Measurements from ENCODE around the gene CRMP1. TPM values are rescaled to one million over a fixed set of nuclear protein-coding genes. Genes with fewer than 3 reads are reported as not detected.
"Not testable (repeated sequence)": the region's sequence is repeated elsewhere in the genome, so short reads cannot be mapped to it uniquely, and the experiment has no call there.

CRMP1 gene
- total RNA-seq, 3 donors from 2014 or later = 0.08 TPM; not detected in 2

DNA sequence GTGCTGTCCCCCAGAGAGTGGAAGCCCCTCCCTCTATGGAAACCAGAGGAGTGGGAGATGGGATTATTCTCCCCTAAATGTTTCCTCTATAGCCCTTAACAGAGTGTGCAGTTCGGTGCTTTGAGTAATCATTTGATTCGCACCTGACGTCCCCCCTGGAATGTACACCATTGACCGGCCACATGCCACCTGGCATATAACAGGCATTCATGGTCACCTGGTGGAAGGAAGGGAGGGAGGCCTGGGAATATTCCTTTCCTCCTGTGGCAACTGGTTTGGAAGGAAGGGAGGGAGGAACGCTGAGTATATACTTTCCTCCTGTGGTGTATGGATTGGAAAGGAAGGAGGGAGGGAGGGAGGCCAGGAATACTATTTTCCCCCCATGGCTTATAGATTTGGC, 77.2 kb downstream of the CRMP1 start:
- H3K4me1 Mint-ChIP-seq (ENCODE audit: low read depth) = no peaks in the 10 kb centered on the region
- H3K4me3 Mint-ChIP-seq = no peak overlapping the region
- DNase-seq = no peak
- no peaks in the 10 kb centered on the region for H3K36me3 Mint-ChIP-seq (ENCODE audit: insufficient read depth)
- no peak for ATAC-seq
- H3K27me3 Mint-ChIP-seq (ENCODE audit: low read depth) = no peaks in the 10 kb centered on the region
- H3K9me3 Mint-ChIP-seq = no peaks in the 10 kb centered on the region

DNA sequence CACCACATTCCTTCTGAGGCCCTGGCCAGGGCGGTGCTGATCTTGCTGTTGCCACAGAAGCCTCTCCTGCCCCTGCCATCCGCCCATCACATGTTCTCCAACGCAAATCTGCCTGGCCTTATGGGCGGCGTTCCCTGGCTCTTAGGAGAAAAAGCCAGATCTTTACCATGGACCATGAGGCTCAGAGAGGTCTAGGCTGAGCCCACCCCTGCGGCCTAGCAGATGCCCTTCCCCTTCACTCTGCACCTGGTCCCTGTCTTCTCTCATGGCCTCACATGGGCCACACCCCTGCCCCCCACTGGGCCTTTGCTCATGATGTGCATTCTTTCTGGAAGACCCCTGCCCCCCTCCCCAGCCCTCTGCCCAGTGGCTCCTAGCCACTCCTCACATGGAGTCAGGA, 78.5 kb downstream of the CRMP1 start:
- Mint-ChIP-seq H3K4me3 (no peak overlapping the region), H3K27me3 (ENCODE audit: low read depth) (no peaks in the 10 kb centered on the region), H3K9me3 (no peaks in the 10 kb centered on the region), H3K4me1 (ENCODE audit: low read depth) (no peaks in the 10 kb centered on the region), H3K36me3 (ENCODE audit: insufficient read depth) (no peaks in the 10 kb centered on the region)
- DNase-seq (no peak), ATAC-seq (no peak)

DNA sequence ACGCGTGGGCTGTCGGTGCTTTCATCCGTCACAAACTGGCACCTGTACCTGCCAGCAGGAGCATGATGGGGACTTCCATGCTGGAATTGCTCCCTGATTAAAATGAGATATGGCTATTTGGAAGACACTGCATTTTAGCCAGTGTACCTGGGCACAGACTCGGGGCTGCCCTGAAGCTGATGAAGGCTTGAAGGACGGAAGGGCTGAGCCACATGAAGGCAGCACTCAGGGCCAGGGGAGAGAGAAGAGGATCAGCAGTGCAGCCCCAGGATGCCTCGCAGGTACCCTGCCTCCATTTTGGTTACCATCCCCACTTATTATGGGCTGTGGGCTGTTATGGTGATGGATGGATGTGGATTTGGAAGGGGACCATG, 79.0 kb downstream of the CRMP1 start:
- Mint-ChIP-seq H3K9me3 (no peaks in the 10 kb centered on the region), H3K4me3 (no peak overlapping the region), H3K4me1 (ENCODE audit: low read depth) (no peaks in the 10 kb centered on the region), H3K36me3 (ENCODE audit: insufficient read depth) (no peaks in the 10 kb centered on the region), H3K27me3 (ENCODE audit: low read depth) (no peaks in the 10 kb centered on the region)
- DNase-seq (no peak), ATAC-seq (no peak)

- Mint-ChIP-seq H3K27me3 (ENCODE audit: low read depth) (no peaks in the 10 kb centered on the region), H3K4me3 (no peak overlapping the region), H3K36me3 (ENCODE audit: insufficient read depth) (no peaks in the 10 kb centered on the region), H3K4me1 (ENCODE audit: low read depth) (no peaks in the 10 kb centered on the region), H3K9me3 (no peaks in the 10 kb centered on the region)
- DNase-seq (no peak), ATAC-seq (peak in 1 of 2 donors; percentile 41)
Observed at GRCh38 chr4:5812506-5813229, 80.2 kb downstream of the CRMP1 start.

- not testable (repeated sequence) for H3K4me3 Mint-ChIP-seq; H3K27me3 Mint-ChIP-seq (ENCODE audit: low read depth); ATAC-seq
Observed at GRCh38 chr4:5812057-5812456, 80.8 kb downstream of the CRMP1 start.

DNA sequence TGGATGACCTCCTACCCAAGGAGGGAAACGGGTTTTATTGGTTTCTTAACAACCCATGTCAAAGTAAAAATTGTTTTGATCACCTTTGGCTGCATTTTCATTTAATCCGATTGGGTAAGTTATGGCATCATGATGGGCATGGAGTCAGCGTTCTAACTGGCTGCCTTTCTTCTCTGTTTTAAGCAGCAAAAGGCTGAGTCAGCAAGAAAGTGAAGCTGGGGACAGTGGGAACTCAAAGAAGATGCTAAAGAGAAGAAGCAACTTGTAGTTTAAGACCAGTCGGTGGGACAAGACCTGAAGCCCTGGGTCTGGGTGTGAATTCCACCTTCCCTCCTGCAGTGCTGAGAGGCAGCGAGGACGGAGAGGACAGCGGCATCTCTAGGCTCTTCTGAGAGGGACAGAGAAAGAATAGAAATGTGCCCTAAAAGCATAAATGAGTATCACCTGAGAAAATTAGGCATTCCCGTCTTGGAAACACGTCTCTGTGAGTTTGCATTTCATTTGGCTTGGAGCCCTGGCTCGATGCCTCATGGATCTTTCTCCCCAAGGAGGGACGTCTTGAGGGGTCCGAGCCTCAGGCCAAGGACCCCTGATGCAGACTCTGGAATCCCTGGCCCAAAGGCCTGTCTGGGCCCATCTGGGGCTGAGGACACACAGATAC, 82.0 kb downstream of the CRMP1 start:
- Mint-ChIP-seq H3K27me3 (ENCODE audit: low read depth) (no peaks in the 10 kb centered on the region), H3K9me3 (no peaks in the 10 kb centered on the region), H3K4me1 (ENCODE audit: low read depth) (no peaks in the 10 kb centered on the region), H3K4me3 (no peak overlapping the region), H3K36me3 (ENCODE audit: insufficient read depth) (no peaks in the 10 kb centered on the region)
- DNase-seq (no peak), ATAC-seq (no peak)

More at GRCh38 chr4:5812057-5812456, 80.8 kb downstream of the CRMP1 start:
- H3K4me1 Mint-ChIP-seq (ENCODE audit: low read depth); H3K36me3 Mint-ChIP-seq (ENCODE audit: insufficient read depth); H3K9me3 Mint-ChIP-seq; DNase-seq: not testable (repeated sequence)

DNA sequence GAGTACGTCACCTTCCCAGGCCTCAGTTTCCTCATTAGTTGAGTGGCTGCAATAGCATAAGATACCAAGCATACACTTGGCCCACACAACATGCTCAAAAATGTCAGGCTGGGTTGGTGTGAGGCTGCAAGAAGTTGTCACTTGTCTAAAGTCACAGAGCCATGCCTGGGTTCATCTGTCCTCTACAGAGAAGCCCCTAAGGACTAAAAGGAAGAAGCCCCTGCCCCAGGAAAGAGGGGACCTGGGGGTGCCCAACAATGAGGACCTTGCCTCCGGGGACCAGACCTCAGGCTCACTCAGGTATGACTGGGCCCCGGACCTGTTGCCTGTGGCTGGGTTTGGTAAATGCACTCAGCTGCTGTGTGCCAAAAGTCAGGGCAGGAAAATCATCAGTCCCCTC, 82.7 kb downstream of the CRMP1 start:
- ATAC-seq (no peak), DNase-seq (no peak)
- Mint-ChIP-seq H3K4me3 (no peak overlapping the region), H3K9me3 (no peaks in the 10 kb centered on the region), H3K27me3 (ENCODE audit: low read depth) (no peaks in the 10 kb centered on the region), H3K4me1 (ENCODE audit: low read depth) (no peaks in the 10 kb centered on the region), H3K36me3 (ENCODE audit: insufficient read depth) (no peaks in the 10 kb centered on the region)

DNA sequence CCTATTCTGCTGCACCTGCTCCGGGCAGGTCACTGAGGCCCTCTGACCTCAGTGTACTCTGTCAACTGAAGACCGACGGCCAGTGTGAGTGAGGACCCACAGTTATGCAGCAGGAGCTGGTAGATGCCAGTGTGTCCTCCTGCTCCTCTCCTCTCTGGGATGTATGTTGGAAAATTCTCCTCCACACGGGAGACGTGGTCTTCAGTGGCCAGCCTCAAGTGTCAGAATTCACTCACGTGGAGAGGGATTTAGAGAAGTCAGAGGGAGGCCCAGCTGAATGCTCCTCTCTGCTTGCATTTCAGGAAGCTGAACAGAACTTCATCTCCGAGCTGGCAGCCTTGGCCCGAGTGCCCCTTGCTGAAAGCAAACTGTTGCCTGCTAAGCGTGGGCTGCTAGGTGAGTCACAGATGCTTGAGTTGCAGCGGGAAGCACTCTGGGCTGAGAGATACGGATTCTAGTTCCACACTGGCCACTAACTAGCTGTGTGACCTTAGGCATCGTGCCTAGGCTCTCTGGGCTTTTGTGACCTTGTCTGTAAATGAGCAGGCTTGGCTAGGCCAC, 83.6 kb downstream of the CRMP1 start:
- Mint-ChIP-seq H3K4me3 (no peak overlapping the region), H3K9me3 (no peaks in the 10 kb centered on the region), H3K36me3 (ENCODE audit: insufficient read depth) (no peaks in the 10 kb centered on the region), H3K27me3 (ENCODE audit: low read depth) (no peaks in the 10 kb centered on the region), H3K4me1 (ENCODE audit: low read depth) (no peaks in the 10 kb centered on the region)
- ATAC-seq (no peak), DNase-seq (no peak)

- H3K4me1 Mint-ChIP-seq (ENCODE audit: low read depth) = no peaks in the 10 kb centered on the region
- DNase-seq = no peak
- H3K4me3 Mint-ChIP-seq = no peak overlapping the region
Observed at GRCh38 chr4:5808081-5808741, 84.7 kb downstream of the CRMP1 start.

GRCh38 chr4:5805270-5805669, 87.6 kb downstream of the CRMP1 start:
- no peak for ATAC-seq

More at GRCh38 chr4:5808081-5808741, 84.7 kb downstream of the CRMP1 start:
- Mint-ChIP-seq H3K9me3 (no peaks in the 10 kb centered on the region), H3K27me3 (ENCODE audit: low read depth) (no peaks in the 10 kb centered on the region), H3K36me3 (ENCODE audit: insufficient read depth) (no peaks in the 10 kb centered on the region)
- no peak for ATAC-seq

DNA sequence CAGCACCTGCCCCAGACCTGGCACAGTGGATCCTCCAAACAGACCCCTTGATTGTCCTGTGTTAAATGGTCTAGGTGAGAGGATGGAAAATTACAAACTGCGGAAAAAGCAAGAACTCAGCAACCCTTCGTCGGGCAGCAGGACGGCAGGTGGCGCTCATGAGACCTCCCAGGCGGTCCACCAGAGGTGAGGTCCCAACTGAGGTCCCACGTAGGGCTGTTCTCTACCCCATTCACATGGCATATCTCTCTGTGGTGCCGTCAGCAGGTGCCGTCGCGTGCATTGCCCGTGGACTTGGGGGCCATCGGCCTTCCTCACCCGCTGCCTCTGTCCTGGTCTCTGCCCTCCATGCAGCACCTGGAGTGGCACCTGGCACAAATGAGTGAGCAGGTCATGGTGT, 88.2 kb downstream of the CRMP1 start:
- no peaks in the 10 kb centered on the region for H3K36me3 Mint-ChIP-seq (ENCODE audit: insufficient read depth)
- no peaks in the 10 kb centered on the region for H3K9me3 Mint-ChIP-seq
- DNase-seq (no peak), ATAC-seq (no peak)
- no peaks in the 10 kb centered on the region for H3K4me1 Mint-ChIP-seq (ENCODE audit: low read depth)
- H3K27me3 Mint-ChIP-seq (ENCODE audit: low read depth) = no peaks in the 10 kb centered on the region
- H3K4me3 Mint-ChIP-seq = no peak overlapping the region

More at GRCh38 chr4:5805270-5805669, 87.6 kb downstream of the CRMP1 start:
- Mint-ChIP-seq H3K27me3 (ENCODE audit: low read depth) (no peaks in the 10 kb centered on the region), H3K4me1 (ENCODE audit: low read depth) (no peaks in the 10 kb centered on the region), H3K36me3 (ENCODE audit: insufficient read depth) (no peaks in the 10 kb centered on the region), H3K9me3 (no peaks in the 10 kb centered on the region), H3K4me3 (no peak overlapping the region)
- DNase-seq = no peak

DNA sequence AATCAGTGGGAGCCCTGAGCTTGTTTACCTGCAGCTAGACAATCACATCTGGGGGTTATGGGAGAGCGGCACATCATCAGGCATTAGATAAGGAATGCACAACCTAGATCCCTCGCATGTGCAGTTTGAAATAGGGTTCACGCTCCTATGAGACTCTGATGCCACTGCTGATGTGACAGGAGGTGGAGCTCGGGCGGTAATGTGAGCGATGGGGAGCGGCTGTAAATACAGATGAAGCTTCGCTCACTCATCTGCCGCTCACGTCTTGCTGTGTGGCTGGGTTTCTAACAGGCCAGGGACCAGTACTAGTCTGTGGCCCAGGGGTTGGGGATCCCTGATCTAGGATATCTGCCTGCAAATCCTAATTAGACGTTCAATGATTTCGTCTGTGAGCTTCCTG, 90.3 kb downstream of the CRMP1 start:
- H3K36me3 Mint-ChIP-seq (ENCODE audit: insufficient read depth) = no peaks in the 10 kb centered on the region
- no peak for DNase-seq
- no peaks in the 10 kb centered on the region for H3K9me3 Mint-ChIP-seq
- no peaks in the 10 kb centered on the region for H3K4me1 Mint-ChIP-seq (ENCODE audit: low read depth)
- ATAC-seq = no peak
- no peak overlapping the region for H3K4me3 Mint-ChIP-seq
- no peaks in the 10 kb centered on the region for H3K27me3 Mint-ChIP-seq (ENCODE audit: low read depth)

- ATAC-seq (no peak), DNase-seq (no peak)
- Mint-ChIP-seq H3K4me3 (no peak overlapping the region), H3K9me3 (no peaks in the 10 kb centered on the region), H3K4me1 (ENCODE audit: low read depth) (no peaks in the 10 kb centered on the region), H3K27me3 (ENCODE audit: low read depth) (peaks cover 2% of the 10 kb centered on the region), H3K36me3 (ENCODE audit: insufficient read depth) (no peaks in the 10 kb centered on the region)
Observed at GRCh38 chr4:5801696-5802095, 91.2 kb downstream of the CRMP1 start.

GRCh38 chr4:5800496-5800895, 92.4 kb downstream of the CRMP1 start:
- H3K9me3 Mint-ChIP-seq = no peaks in the 10 kb centered on the region
- DNase-seq = no peak
- H3K27me3 Mint-ChIP-seq (ENCODE audit: low read depth) = peaks cover 2% of the 10 kb centered on the region
- no peak for ATAC-seq
- H3K4me3 Mint-ChIP-seq = no peak overlapping the region
- H3K36me3 Mint-ChIP-seq (ENCODE audit: insufficient read depth) = no peaks in the 10 kb centered on the region
- no peaks in the 10 kb centered on the region for H3K4me1 Mint-ChIP-seq (ENCODE audit: low read depth)
